Tibial nerve (tissue), 4 donors: ENCODE data around the gene XCR1.

Experiments
- CTCF ChIP-seq, 5 experiments: fragments of 200-600 bp in 3 of 5; fragments of 450-650 bp in 2 of 5; sonication (generic) in 3 of 5; IDR thresholded peaks; one replicate each; pipeline ENCODE4 v1.5.1; 2016 to 2019; ENCODE audit warnings: antibody characterized with exemption in 5 of 5, mild to moderate bottlenecking in 3 of 5, moderate library complexity in 2 of 5
- EP300 ChIP-seq, 2 donors: sonication (generic); formaldehyde crosslinking; IDR thresholded peaks; one replicate each; pipeline ENCODE4 v1.6.1; 2017; ENCODE audit warnings: antibody characterized with exemption in 2 of 2, mild to moderate bottlenecking in 1 of 2

- TF ChIP-seq CTCF (IDR thresholded peaks at IDR 0.05), result no peak
- TF ChIP-seq EP300 (IDR thresholded peaks at IDR 0.05), result no peak
These were observed 41.6 kb downstream of the XCR1 start for GRCh38 chr3:45985532-45986302.
